Activated CD8-positive, alpha-beta memory T cell treated with anti-CD3 and anti-CD28 coated beads for 4 hours (primary cell): ENCODE data around the gene FGFRL1.
"Not testable (repeated sequence)": the region's sequence is repeated elsewhere in the genome, so short reads cannot be mapped to it uniquely, and the experiment has no call there.

Experiments used
- DNase-seq, 2 donors: peaks; one replicate each; pipeline ENCODE4 v3.0.0-alpha.2; 2020; ENCODE audit warnings: low read depth in 2 of 2

The FGFRL1 gene

GRCh38 chr4:1051472-1051871 lies 40.0 kb downstream of the FGFRL1 start:
- no peak for DNase-seq

GRCh38 chr4:1052231-1052671 lies 40.8 kb downstream of the FGFRL1 start:
- no peak for DNase-seq

- no peak for DNase-seq
These were observed 41.7 kb downstream of the FGFRL1 start for GRCh38 chr4:1053080-1053661.

- not testable (repeated sequence) for DNase-seq
These were observed 42.5 kb downstream of the FGFRL1 start for GRCh38 chr4:1053891-1054290.

- not testable (repeated sequence) for DNase-seq
These were observed 43.3 kb downstream of the FGFRL1 start for GRCh38 chr4:1054696-1055242.

GRCh38 chr4:1055243-1055701 lies 43.8 kb downstream of the FGFRL1 start:
- DNase-seq: not testable (repeated sequence)

- DNase-seq: peak; percentile 61 to 74
These were observed 44.5 kb downstream of the FGFRL1 start for GRCh38 chr4:1055721-1056590.

- no peak for DNase-seq
These were observed 45.4 kb downstream of the FGFRL1 start for GRCh38 chr4:1056671-1057402.

- no peak for DNase-seq
These were observed 45.9 kb downstream of the FGFRL1 start for GRCh38 chr4:1057403-1057745.

- no peak for DNase-seq
These were observed 47.0 kb downstream of the FGFRL1 start for GRCh38 chr4:1058198-1058996.

GRCh38 chr4:1058997-1059665 lies 47.7 kb downstream of the FGFRL1 start:
- no peak for DNase-seq

- DNase-seq: no peak
These were observed 48.7 kb downstream of the FGFRL1 start for GRCh38 chr4:1060121-1060520.

- DNase-seq: no peak
These were observed 49.2 kb downstream of the FGFRL1 start for GRCh38 chr4:1060621-1061020.

- no peak for DNase-seq
These were observed 49.8 kb downstream of the FGFRL1 start for GRCh38 chr4:1061056-1061700.

- DNase-seq: no peak
These were observed 50.3 kb downstream of the FGFRL1 start for GRCh38 chr4:1061760-1062159.

- no peak for DNase-seq
These were observed 51.0 kb downstream of the FGFRL1 start for GRCh38 chr4:1062419-1062818.

- DNase-seq: no peak
These were observed 54.3 kb downstream of the FGFRL1 start for GRCh38 chr4:1065732-1066131.

- DNase-seq: no peak
These were observed 58.0 kb downstream of the FGFRL1 start for GRCh38 chr4:1069394-1069793.

- peak in 1 of 2 donors; percentile 9 for DNase-seq
These were observed 61.5 kb downstream of the FGFRL1 start for GRCh38 chr4:1072830-1073446.

- DNase-seq: no peak
These were observed 62.7 kb downstream of the FGFRL1 start for GRCh38 chr4:1074077-1074476.
